Myocyte (in vitro differentiated cells): ENCODE results near the gene MGST2. TPM values are rescaled to one million over a fixed set of nuclear protein-coding genes. Genes with fewer than 3 reads are reported as not detected.
A peak's percentile ranks its signal among the peaks of the same experiment; 100 is the strongest.
"Not testable (repeated sequence)": the region's sequence is repeated elsewhere in the genome, so short reads cannot be mapped to it uniquely, and the experiment has no call there.

Experiments used
- DNase-seq: peaks from one replicate; pipeline ENCODE4 v3.0.0-alpha.2; 2012; ENCODE audit warnings: low read depth
- polyA plus RNA-seq: library from polyadenylated mRNA; unstranded; fragments of >200 nt; gene quantifications from one replicate; pipeline ENCODE4 v1.2.1, GENCODE V29; 2012; ENCODE audit warnings: missing spikeins
- total RNA-seq: library from RNA; depleted of rRNA; stranded (reverse); fragments of >200 nt; gene quantifications from 2 replicates; pipeline ENCODE4 v1.2.3, GENCODE V29; 2014

The MGST2 gene
- total RNA-seq = 16.1 and 17.8 TPM in 2 replicates
- 17.1 TPM for polyA plus RNA-seq

DNA sequence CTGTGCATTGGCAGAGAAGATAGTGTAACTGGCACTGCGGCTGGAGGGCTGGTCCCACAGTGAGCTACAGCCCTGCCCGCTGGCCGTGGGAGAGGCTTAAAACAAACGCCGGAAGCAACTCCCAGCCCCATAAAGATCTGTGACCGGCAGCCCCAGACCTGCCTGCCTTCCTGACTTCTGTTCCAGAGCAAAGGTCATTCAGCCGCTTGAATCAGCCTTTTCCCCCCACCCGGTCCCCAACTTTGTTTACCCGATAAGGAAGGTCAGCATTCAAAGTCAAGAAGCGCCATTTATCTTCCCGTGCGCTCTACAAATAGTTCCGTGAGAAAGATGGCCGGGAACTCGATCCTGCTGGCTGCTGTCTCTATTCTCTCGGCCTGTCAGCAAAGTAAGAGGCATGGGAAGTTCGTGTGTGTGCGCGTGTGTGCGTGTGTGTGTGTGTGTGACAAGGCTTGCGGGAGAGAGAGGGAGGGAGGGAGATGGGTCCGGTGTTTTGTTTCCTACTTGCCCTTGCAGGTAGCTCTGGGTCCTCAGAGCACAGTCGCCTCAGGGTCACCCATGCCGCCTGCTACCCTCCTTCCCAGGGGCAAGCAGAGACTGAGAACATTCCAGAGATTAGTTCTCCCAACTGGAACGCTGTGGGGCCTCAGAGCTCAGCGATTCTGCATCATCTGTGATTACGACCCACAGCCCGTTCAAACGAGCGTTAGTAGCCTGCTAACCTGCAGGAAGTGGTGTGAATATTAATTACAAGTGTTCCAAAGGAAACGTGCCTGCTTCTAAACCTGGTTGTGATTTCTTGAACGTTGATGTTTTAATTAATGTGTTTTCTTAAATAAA lies at the start of gene MGST2:
MGST2 (plus strand) TSS at position 130 of the 840 bp plus-strand sequence; CDS start at position 331, 201 bp downstream.
- peak; percentile 73 for DNase-seq

DNA sequence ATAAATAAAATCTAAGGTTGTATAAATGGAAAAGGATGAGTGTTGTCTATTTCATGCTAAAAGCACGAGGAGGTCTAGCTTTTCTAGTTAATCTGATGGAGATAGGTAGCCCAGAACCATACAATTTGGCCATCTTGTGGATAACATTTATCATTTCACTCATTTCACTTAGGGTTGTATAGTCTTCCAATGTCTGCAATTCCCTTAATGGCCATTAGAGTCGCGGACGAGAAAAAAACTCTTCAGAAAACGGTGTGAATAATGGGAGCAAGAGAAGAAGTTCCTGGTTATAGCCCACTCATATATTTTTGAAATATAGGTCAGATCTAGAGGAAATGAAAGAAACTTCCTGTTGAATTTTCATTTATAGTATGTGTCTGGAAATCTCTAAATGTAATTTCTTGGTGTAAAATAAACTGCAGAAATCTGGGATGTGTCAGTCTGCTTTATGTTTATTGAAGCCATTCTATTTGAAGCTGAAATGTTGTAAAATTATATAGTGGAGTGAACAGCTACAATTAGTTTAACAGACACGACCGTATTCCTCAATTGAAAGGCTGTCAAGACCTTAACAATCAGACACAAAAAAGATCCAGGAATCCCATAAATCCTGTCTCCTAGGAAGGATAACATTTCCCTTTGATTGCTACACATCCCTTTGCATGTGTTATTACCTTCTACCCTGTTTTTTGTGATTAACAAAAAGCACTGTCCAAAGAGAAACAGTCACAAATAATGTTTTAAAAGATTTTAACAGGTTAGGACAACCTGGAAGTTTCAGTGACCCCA lies 47.7 kb upstream of the MGST2 start:
- DNase-seq = no peak

DNA sequence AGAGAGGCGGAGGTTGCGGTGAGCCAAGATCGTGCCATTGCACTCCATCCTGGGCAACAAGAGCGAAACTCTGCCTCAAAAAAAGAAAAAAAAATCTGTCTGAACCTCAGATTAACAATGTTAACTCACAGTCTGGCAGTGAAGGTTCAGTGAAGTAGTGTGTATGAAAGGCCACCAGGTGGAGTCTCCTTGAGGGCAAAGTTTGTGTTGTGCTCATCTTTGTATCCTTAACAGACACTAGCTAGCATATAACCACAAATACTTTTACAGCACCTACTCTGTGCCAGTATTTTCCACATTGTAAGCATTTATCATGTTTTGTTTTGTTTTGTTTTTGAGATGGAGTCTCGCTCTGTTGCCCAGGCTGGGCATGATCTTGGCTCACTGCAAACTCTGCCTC lies 46.0 kb upstream of the MGST2 start:
- no peak for DNase-seq

DNA sequence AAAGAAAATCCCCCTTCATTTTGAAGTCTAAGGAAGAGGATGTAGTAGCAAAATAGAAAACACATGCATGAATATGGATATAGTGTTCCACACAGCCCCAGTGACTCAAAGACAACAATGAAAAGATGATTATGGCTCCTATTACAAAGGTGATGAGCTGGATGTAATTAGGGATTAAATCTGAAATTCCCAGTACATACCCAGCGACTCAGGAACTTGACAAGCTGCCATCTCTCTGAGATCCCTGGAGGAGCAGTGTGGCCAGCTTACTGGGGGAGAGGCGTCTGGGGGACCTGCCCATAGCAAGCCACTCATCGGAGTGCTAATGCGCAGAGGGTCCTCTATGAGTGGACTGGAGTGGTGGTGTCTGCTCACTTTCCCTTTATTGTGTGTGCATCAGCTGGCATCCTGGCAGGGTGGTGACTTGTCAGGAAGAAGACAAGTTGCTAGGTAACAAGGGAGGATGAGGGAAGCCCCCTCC lies 42.7 kb upstream of the MGST2 start:
- DNase-seq = no peak

DNA sequence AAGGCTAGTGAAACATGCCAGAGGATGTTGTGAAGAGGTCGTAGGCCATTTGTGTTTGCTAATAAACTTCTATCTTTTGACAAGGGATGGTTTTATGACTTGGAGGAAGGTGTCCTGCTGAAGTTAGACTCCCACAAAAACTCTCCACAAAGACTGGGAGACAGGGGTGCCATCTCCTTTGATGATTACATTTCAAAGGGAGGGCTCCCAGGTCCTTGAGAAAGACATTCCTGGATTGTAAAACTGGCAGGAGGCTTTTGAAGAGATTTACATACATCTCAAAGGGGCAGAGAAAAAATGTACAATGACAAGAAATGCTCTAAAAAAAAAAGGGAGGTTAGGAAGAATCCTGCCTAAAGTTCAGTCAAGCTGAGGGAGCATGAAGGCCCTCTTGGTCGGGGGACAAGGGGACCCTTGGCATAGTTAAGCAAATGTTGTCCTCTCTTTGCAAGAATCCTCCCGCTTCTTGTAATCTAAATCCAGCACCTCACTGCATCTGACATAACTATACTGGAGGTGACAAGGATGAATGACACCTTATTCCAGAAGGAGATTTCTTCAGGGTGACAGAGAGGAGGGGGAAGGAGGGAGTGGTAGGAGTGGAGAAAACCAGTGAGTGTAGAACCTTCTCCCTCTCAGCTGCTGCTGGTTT lies 41.1 kb upstream of the MGST2 start:
- no peak for DNase-seq

DNA sequence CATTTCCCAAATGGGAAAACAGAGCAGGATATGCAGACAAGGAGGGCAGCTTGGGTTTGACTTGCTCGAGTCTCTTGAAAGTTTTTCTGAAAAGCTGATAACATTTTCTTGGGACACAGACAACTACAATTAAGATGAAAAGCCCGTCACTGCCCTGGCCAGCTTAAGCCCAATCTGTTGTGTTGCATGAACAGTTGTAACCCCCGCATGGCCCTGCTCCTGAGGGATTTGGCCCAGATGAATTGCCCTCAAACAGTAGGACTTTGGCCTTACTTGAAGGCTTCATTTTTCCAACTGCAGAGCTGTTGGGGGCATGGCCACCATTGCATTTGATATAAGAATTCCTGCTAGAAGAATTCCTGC lies 40.5 kb upstream of the MGST2 start:
- no peak for DNase-seq

DNA sequence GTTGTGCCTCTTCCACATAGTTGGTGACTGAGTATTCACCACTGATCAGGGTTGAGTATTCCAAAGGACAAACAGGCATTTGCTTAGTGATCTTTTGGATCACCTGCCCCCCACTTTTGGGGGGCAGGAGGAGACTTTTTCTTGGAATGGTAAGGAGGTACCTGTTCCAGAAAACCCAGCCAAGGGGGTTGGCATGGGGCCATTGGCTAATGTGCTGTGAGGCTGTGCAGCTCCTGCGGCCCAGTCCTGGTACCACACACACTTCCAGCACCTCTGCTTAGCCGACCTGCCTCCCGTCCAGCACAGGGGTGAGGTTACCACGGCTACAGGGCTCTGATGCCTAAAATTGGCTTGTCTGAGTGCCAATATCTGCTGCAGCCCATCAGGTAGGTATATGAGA lies 40.1 kb upstream of the MGST2 start:
- DNase-seq = no peak

DNA sequence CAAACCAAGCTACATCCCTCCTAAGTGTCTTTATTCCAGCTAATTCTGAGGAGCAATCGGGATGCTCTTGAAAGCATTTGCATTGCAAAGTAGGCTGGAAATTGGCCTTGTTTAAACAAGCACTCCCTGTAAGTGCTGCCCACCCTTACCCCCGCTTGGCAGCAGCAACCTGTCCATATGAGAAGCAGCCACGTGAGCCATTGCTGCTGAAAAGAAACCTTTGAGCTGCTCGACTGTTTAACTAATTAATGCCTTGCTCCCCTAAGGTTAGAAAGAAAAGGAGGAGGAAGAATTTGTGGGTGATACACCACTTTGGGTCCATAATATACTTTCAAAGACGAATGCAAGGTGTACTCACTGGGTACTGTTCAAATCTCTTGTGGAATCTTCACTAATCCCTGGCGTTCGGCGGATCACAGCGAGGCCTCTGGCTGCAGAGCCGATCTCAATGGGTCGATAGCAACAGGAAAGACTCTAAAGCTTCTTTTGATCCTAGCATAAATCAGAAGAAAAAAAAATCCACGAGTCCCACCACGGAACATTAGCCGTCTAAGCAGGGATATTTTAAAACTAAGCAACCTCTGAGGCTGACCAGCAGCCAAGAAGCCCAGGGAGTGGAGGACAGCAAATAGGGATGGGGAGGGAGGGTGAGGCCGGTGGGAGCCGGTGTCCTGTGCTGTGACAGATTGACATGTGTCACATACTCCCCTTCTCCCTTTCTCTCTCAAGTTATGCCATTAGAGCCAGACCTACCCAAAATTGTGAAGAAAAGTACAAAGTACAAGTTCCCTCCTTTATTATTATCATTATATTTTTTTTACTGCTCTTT lies 37.2 kb upstream of the MGST2 start:
- no peak for DNase-seq

DNA sequence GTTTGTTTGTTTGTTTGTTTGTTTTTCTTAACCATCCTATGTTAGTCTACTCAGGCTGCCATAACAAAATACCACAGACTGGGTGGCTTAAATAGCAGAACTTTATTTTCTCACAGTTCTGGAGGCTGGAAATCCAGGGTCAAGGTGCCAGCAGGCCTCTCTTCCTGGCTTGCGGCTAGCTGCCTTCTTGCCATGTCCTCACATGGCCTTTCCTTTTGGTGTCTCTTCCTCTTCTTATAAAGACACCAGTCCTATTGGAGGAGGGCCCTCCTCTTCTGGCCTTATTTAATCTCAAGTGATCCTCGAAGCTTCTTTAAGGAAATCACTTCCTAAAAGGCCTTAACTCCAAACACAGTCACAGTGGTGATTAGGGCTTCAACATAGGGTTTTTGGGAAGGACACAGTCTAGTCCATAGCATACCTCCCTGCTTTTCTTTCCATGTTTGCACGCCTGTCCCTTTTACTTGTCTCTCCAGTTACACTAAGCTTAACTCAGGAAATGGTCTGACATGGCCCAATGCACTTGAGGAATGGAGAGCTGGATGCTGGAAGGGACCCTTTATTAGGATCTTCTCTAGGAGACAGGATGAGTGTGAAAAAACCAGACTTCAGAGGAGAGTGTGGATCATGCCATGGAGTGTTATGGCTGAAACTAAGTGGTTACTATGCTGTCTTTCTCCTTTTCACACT lies 36.0 kb upstream of the MGST2 start:
- no peak for DNase-seq

DNA sequence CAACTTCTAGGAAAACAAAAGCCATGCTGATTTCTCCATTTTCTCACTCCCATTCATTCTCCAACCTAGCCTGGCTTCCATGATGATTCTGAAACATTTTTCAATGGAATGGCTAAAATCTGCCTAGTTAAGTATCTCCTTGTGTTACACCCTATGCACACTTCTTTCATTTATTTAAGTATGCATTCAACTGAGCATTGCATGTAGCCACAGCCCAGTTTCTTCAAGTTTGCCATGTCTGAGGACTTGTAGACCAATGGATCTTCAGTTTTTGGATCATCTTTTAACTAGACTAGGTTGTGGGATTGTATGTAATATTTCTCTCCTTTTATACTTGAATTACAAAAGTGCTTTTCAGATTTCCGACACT lies 35.5 kb upstream of the MGST2 start:
- no peak for DNase-seq

DNA sequence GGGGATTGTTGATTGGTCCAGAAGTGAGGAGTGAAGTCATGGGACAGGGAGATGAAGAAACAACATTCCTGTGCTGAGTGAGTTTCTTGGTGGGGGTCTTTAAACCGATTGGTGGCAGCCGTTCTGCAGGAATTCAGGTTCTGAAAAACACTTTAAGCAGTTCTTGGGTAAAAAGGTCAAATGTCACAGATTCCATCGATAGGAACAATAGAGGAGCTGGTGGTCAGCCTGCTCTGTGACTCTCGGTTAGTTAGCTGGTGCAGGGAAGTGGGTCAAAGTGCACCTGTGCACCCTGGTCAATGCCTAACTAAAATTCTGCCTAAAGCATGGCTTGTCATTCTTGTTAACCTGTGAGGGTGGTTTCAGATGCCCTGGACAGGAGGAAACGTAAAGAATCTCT lies 34.6 kb upstream of the MGST2 start:
- DNase-seq = no peak

DNA sequence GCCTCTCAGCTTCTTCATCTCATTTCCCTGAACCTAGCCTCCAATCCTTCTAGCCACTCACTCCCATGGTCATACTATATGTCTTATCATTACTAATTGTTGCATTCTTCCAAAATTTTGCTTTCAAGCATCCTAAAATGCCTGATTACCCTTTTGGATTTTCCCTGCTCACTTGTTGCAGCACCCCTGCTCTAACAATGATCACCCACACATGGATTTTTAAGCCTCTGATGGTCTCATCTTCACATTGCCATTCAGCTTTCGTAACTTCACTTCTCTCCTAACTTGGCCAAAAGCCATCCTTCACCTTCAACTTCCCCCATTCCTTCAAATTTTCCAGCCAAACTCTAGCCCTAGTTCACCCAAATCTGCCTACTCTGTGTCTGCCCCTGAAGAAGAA lies 33.8 kb upstream of the MGST2 start:
- no peak for DNase-seq

DNA sequence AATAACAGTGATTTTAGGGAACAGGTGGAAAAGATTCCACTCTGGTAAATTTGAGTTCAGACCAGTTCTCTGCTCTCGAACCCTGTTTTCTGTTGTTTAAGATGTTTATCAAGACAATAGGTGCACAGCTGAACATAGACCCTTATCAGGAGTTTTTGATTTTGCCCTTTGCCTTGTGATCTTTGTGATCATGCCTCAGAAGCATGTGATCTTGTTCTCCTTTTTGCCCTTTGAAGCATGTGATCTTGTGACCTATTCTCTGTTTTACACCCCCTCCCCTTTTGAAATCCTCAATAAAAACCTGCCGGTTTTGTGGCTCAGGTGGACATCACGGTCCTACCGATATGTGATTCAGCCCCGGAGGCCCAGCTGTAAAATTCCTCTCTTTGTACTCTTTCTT lies 32.9 kb upstream of the MGST2 start:
- DNase-seq = not testable (repeated sequence)

DNA sequence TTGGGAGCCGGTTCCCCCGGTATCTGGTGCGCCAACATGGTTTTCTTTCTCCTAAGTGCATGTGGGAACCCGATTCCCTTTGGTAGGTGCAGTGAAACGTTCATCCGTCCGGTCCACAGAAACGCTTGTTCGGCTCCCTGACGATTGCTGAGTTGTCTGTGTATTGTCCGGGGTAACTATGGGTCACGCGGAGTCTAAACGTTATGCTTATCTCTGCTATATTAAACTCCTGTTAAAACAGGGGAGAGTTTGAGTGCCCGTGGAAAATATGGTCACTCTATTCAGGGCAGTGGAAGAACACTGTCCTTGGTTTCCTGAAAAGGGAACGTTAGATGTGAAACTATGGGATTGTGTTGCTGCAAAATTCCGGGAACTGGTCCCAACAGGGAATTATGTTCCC lies 32.4 kb upstream of the MGST2 start:
- no peak for DNase-seq

DNA sequence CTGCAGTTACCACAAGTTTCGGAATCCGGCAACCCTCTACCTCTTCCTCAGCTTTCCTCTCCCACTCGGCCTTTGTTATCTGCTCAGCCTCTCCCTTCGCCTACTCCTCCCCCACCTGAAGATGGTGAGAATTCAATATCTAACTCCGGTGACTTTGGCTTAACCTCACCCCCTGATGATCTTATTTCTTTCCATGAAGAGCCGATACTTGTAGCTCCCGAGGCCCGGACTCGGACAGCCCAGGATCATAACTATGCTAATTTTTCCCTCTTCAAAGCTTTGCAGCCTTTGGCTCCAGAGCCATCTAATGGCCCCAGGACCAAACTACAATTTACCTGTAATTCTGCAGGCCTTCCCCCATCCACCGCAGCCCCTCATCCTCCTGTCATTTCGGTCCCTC lies 32.0 kb upstream of the MGST2 start:
- peak; percentile 24 for DNase-seq

DNA sequence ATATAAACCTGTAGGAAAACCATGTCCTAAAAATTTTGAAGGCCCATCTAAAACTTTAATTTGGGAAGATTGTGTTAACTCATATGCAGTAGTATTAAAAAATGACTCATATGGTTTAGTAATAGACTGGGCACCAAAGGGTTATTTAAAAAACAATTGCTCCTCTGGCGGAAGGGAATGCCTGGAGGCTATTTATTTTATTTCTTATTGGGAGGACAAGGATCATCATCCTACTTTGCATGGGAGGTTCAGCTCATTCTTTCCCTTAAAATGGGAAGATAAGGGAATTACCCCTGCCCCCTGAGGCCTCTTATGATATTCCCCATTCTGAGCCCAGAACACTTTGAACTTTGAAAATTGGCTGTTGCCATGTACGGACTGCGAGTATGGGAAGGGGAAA lies 29.7 kb upstream of the MGST2 start:
- DNase-seq = no peak

DNA sequence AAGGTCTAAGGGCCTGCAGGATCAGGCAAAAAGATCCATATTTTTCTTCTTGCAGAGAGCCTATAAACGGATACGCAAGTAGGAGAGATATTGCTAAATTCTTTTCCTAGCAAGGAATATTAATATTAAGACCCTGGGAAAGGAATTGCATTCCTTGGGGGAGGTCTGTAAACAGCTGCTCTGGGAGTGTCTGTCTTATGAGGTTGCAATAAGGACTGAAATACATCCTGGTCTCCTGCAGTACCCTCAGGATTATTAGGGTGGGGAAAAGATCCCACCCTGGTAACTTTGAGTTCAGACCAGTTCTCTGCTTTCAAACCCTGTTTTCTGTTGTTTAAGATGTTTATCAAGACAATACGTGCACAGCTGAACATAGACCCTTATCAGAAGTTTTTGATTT lies 27.3 kb upstream of the MGST2 start:
- not testable (repeated sequence) for DNase-seq

DNA sequence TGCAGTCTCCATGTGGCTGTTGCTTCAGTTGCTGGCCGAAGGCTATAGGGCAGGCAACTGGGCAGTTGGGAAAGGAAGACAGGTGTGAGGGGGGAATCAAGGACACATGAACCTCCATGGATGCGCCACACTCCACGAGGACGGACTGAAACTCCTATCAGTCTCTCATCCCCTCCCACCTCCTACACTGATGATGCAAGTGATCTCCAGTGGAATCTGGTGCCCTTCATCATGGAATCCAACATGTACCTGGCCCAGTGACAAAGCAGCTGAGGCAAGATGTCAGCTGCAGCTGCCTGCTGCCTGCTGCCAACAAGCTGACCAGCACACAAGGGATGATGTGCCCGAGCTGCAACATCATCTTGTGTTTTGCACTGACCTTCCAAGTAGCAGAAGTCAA lies 26.0 kb upstream of the MGST2 start:
- DNase-seq = peak; percentile 74

DNA sequence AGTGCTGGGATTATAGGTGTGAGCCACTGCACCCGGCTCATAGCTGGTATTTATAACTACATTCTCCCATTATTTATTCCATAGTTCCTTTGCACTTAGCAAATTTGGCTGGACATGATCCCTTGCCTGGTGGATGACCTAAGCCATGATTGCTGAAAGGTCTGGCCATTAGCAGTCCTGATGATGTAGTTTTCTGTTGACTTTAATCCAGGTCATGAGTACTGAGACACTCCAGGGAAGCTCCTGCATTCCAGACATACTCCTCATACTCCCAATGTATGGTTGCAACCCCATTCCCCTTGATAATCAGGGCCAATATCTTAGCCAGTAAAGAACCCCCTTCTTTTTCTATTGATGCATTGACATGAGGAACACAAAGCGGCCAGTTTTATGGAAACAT lies 24.4 kb upstream of the MGST2 start:
- no peak for DNase-seq

DNA sequence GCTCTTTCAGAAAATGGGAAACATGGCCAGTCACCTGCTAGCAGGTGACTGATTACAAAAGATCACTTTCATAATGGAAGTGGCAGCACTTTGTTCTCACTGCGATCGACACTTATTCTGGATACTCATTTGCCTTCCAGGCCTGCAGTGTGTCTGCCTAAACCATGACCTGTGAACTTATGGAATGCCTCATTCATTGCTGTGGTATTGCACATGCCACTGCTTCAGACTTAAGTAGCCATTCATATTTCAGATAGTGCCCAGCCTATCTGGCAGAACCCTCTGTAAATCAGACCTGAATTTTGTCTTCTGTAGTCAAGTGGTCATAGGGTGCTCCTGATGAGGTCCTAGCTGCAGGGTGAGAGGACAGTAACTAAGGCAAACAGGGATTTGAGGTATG lies 23.3 kb upstream of the MGST2 start:
- DNase-seq = peak; percentile 44
